Parathyroid adenoma (tissue), 2 donors: ENCODE measurements around the gene TLE6.

ENCODE experiments used
- H2AFZ ChIP-seq: fragments of 300-600 bp; sonication (generic); one replicate; pipeline ENCODE4 v1.7.0; 2017; ENCODE audit warnings: antibody characterized with exemption, mild to moderate bottlenecking
- H3K27ac ChIP-seq: fragments of 300-600 bp; sonication (generic); one replicate; pipeline ENCODE4 v1.7.0; 2017
- H3K27me3 ChIP-seq: fragments of 300-600 bp; sonication (generic); one replicate; pipeline ENCODE4 v1.7.0; 2017; ENCODE audit warnings: low read length; ENCODE audit not compliant: control insufficient read depth, insufficient read depth
- H3K36me3 ChIP-seq: fragments of 300-600 bp; sonication (generic); one replicate; pipeline ENCODE4 v1.7.0; 2017; ENCODE audit warnings: low read length; ENCODE audit not compliant: control insufficient read depth, insufficient read depth
- H3K4me1 ChIP-seq: fragments of 300-600 bp; sonication (generic); one replicate; pipeline ENCODE4 v1.7.0; 2017; ENCODE audit warnings: control low read depth
- H3K4me2 ChIP-seq: fragments of 300-600 bp; sonication (generic); one replicate; pipeline ENCODE4 v1.7.0; 2017; ENCODE audit warnings: low read length
- H3K4me3 ChIP-seq: fragments of 300-600 bp; sonication (generic); one replicate; pipeline ENCODE4 v1.7.0; 2017; ENCODE audit warnings: low read depth, low read length
- H3K79me2 ChIP-seq: fragments of 300-600 bp; sonication (generic); one replicate; pipeline ENCODE4 v1.7.0; 2017; ENCODE audit warnings: control low read depth
- H3K9ac ChIP-seq: fragments of 300-600 bp; sonication (generic); one replicate; pipeline ENCODE4 v1.7.0; 2017; ENCODE audit warnings: mild to moderate bottlenecking
- H3K9me3 ChIP-seq: fragments of 300-600 bp; sonication (generic); one replicate; pipeline ENCODE4 v1.7.0; 2017; ENCODE audit warnings: low read length; ENCODE audit not compliant: control insufficient read depth
- CTCF ChIP-seq: fragments of 300-600 bp; sonication (generic); IDR thresholded peaks from one replicate; pipeline ENCODE4 v1.7.0; 2017; ENCODE audit warnings: antibody characterized with exemption, mild to moderate bottlenecking
- donor health status: primary hyperparathyroidism.

Gene TLE6

DNA sequence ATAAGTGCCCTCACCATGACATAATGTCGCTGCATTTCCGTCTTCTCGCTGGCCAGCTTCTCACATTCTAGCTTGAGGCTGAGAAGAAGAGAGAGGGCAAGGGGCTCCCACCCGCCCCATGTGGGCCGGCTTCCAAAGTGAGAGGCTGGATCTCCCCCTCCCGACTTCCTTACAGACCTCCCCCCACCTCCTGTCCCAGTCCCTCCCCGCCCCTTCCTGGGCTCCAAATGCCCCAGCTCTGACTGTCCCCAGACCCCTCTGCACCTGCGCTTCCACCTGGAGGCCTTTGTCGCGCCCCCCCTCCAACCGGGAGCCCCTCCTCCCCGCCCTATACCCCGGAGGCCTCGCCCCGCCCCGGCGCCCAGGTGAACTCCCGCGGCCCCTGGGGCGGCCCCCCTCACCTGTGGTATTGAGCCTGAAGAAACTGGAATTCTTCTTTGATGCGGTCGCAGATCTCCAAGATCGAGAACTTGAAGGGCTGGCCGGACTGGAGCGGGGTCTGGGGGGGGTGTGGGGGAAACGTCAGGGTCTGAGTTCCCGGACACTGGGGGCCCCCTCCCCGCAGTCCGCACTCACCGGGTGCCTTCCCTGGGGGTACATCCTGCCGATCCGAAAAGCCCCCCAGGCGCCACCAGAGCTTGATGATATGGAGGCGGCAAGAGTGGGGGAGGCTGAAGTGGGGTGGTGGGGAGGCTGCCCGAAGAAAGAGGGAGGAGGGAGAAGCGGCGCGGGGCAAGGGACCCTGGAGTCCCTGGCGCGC lies 51.1 kb downstream of the TLE6 start:
- Histone ChIP-seq H3K36me3 (no peaks in the 10 kb centered on the region), H3K27me3 (no peaks in the 10 kb centered on the region), H3K9ac (peak overlapping the region; percentile 87), H3K27ac (peak overlapping the region; percentile 51), H3K9me3 (no peaks in the 10 kb centered on the region), H3K4me2 (peak overlapping the region; percentile 95), H2AFZ (peak overlapping the region; percentile 85), H3K4me1 (peaks cover 3% of the 10 kb centered on the region), H3K79me2 (no peaks in the 10 kb centered on the region), H3K4me3 (peak overlapping the region; percentile 87)
- no peak for TF ChIP-seq CTCF

GRCh38 chr19:3029065-3029923 lies 51.9 kb downstream of the TLE6 start, which contains the start of gene TLE2:
TLE2 (minus strand) TSS chr19:3029280; CDS start chr19:3028904, 376 bp downstream.
- Histone ChIP-seq H3K27me3 (no peaks in the 10 kb centered on the region), H2AFZ (peak within 1 kb of the TSS; percentile 85), H3K36me3 (no peaks in the 10 kb centered on the region), H3K4me2 (peak within 1 kb of the TSS; percentile 95), H3K4me1 (peaks cover 5% of the 10 kb centered on the region), H3K4me3 (peak within 1 kb of the TSS; percentile 87), H3K27ac (peak within 1 kb of the TSS; percentile 51), H3K9me3 (no peaks in the 10 kb centered on the region), H3K9ac (peak within 1 kb of the TSS; percentile 87), H3K79me2 (no peaks in the 10 kb centered on the region)
- no peak for TF ChIP-seq CTCF

- Histone ChIP-seq H2AFZ (no peak overlapping the region), H3K27ac (no peak overlapping the region), H3K4me1 (peaks cover 17% of the 10 kb centered on the region), H3K27me3 (no peaks in the 10 kb centered on the region), H3K9me3 (no peaks in the 10 kb centered on the region), H3K79me2 (no peaks in the 10 kb centered on the region), H3K36me3 (no peaks in the 10 kb centered on the region), H3K4me2 (no peak overlapping the region), H3K9ac (no peak overlapping the region), H3K4me3 (no peak overlapping the region)
- TF ChIP-seq CTCF = no peak
Observed at GRCh38 chr19:3031607-3031867, 54.2 kb downstream of the TLE6 start.

DNA sequence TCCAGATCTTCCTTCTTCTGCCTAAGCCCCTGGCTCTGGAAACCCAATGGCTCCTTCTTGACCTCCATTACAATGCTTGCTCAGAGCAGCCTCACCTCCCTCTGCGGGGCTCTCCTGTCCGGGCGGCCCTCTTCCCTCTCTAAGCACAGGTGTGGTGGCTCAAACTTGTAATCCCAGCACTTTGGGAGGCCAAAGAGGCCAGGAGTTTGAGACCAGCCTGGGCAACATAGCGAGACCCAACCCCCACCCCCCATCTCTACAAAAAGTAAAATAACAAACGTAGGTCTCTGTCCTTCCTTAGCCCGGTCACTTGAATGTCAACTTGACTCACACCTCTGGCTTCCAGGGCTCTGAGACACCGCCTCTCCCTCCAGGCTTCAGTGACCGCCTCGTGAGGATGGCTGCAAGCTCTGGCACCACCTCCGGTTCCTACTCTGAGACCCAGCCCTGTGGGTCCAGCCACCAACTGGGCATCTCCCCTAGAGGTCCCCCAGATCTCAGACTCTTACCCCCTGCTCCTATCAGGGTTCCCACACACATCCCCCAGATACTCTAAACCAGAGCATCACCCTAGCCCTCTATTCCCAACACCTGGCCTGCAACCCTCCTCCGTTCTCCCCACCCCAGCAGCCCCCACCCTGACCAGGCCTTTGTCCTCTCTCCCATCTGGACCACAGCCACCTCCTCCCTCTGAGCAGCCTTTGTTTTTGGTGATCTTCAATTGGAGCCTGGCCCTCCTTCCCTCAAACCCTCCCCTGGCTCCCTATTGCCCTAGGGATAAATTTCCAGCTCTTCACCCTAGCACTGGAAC lies 56.4 kb downstream of the TLE6 start:
- peak overlapping the region; percentile 6 for H3K27ac ChIP-seq
- TF ChIP-seq CTCF = no peak
- H3K79me2 ChIP-seq = no peaks in the 10 kb centered on the region
- no peak overlapping the region for H3K4me3 ChIP-seq
- H3K36me3 ChIP-seq = no peaks in the 10 kb centered on the region
- H2AFZ ChIP-seq = peak overlapping the region; percentile 63
- no peaks in the 10 kb centered on the region for H3K9me3 ChIP-seq
- peaks cover 17% of the 10 kb centered on the region for H3K4me1 ChIP-seq
- no peaks in the 10 kb centered on the region for H3K27me3 ChIP-seq
- peak overlapping the region; percentile 87 for H3K4me2 ChIP-seq
- no peak overlapping the region for H3K9ac ChIP-seq
